ENCODE measurements around the gene PTGFRN.

Gene PTGFRN

DNA sequence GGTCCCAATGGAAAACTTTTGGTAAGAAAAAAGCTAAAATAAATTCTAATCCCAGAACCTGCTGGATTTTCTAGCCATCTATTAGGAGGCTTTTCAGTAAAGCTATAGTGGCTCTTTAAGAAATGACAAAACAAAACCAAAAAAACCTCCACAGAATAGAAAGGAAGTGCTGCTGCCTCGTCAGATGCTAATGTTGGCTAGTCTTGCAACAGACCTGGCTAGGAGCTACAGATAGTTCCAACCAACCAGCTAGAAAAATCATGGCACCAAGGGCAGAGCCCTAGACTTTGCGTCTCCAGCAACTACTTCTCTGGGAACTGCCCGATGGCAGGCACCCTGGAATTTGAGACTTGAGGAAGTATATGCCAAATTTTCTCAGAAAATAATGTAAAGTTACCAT is 99.4 kb downstream of the PTGFRN start:
- ATAC-seq (ENCODE audit: low read depth) (no peak), DNase-seq (ENCODE audit: low spot score) (no peak)
- Histone ChIP-seq H3K36me3 (ENCODE audit: low read depth) (no peaks in the 10 kb centered on the region), H3K9me3 (ENCODE audit: severe bottlenecking) (no peaks in the 10 kb centered on the region), H3K4me1 (ENCODE audit: insufficient read depth, poor library complexity, severe bottlenecking) (peaks cover 13% of the 10 kb centered on the region), H3K27ac (ENCODE audit: poor library complexity, severe bottlenecking) (no peak overlapping the region), H3K4me3 (ENCODE audit: severe bottlenecking) (no peak overlapping the region), H3K27me3 (ENCODE audit: insufficient read depth, poor library complexity, severe bottlenecking) (no peaks in the 10 kb centered on the region)
- TF ChIP-seq, protein P1, sequence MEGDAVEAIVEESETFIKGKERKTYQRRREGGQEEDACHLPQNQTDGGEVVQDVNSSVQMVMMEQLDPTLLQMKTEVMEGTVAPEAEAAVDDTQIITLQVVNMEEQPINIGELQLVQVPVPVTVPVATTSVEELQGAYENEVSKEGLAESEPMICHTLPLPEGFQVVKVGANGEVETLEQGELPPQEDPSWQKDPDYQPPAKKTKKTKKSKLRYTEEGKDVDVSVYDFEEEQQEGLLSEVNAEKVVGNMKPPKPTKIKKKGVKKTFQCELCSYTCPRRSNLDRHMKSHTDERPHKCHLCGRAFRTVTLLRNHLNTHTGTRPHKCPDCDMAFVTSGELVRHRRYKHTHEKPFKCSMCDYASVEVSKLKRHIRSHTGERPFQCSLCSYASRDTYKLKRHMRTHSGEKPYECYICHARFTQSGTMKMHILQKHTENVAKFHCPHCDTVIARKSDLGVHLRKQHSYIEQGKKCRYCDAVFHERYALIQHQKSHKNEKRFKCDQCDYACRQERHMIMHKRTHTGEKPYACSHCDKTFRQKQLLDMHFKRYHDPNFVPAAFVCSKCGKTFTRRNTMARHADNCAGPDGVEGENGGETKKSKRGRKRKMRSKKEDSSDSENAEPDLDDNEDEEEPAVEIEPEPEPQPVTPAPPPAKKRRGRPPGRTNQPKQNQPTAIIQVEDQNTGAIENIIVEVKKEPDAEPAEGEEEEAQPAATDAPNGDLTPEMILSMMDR (IDR thresholded peaks at IDR 0.05; ENCODE audit: poor library complexity, severe bottlenecking): no peak

DNA sequence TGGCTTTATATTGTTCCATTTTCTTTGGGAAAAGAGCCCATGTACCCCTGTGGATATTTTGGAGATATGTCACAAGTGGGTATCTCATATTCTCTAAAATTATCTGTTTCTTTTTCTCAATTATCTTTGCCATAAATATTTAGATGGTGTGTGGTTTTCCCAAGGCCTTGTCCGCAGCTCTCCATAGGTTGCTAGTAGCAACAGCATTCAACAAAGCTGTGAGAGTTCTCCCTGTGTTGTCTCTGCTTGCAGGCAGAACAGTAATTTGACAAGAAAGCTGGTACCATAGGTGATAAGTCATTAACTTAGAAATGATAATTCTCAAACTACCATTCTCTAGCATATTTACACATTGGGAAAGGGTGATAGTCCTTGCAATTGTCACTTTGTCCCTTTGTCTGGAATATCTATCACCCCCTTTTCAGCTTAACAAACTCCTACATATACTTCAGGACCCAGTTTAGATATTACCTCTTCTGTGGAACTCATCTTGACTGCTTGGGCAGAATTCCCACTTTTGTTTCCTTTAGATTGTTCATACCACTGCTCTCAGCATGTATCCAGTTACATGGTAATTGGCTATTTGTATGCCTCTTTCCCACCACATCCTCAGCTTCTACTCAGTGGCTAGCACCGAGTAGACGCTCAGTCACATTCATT is 100.7 kb downstream of the PTGFRN start:
- Histone ChIP-seq H3K4me3 (ENCODE audit: severe bottlenecking) (no peak overlapping the region), H3K27ac (ENCODE audit: poor library complexity, severe bottlenecking) (no peak overlapping the region), H3K9me3 (ENCODE audit: severe bottlenecking) (no peaks in the 10 kb centered on the region), H3K27me3 (ENCODE audit: insufficient read depth, poor library complexity, severe bottlenecking) (no peaks in the 10 kb centered on the region), H3K4me1 (ENCODE audit: insufficient read depth, poor library complexity, severe bottlenecking) (peaks cover 13% of the 10 kb centered on the region), H3K36me3 (ENCODE audit: low read depth) (no peaks in the 10 kb centered on the region)
- no peak for DNase-seq (ENCODE audit: low spot score)
- TF ChIP-seq, protein P1 (IDR thresholded peaks at IDR 0.05; ENCODE audit: poor library complexity, severe bottlenecking): no peak
- no peak for ATAC-seq (ENCODE audit: low read depth)

DNA sequence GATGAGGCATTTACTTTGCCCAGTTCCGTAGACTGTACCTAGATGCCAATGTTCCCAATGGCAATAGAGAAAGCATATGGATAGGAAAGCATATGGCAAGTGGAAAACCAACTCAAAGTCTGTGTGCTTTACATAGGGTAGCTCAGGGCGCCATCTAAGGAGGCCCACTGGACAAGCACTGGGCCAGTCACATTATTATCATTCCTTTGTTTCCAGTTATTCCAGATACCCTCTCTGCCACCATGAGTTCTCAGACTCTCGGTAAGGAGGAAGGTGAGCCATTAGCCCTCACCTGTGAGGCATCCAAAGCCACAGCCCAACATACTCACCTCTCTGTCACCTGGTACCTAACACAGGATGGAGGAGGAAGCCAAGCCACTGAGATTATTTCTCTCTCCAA is 101.6 kb downstream of the PTGFRN start:
- TF ChIP-seq, protein P1 (IDR thresholded peaks at IDR 0.05; ENCODE audit: poor library complexity, severe bottlenecking): no peak
- DNase-seq (ENCODE audit: low spot score) (no peak), ATAC-seq (ENCODE audit: low read depth) (no peak)
- Histone ChIP-seq H3K27ac (ENCODE audit: poor library complexity, severe bottlenecking) (no peak overlapping the region), H3K4me1 (ENCODE audit: insufficient read depth, poor library complexity, severe bottlenecking) (peaks cover 13% of the 10 kb centered on the region), H3K4me3 (ENCODE audit: severe bottlenecking) (no peak overlapping the region), H3K9me3 (ENCODE audit: severe bottlenecking) (no peaks in the 10 kb centered on the region), H3K36me3 (ENCODE audit: low read depth) (no peaks in the 10 kb centered on the region), H3K27me3 (ENCODE audit: insufficient read depth, poor library complexity, severe bottlenecking) (no peaks in the 10 kb centered on the region)

DNA sequence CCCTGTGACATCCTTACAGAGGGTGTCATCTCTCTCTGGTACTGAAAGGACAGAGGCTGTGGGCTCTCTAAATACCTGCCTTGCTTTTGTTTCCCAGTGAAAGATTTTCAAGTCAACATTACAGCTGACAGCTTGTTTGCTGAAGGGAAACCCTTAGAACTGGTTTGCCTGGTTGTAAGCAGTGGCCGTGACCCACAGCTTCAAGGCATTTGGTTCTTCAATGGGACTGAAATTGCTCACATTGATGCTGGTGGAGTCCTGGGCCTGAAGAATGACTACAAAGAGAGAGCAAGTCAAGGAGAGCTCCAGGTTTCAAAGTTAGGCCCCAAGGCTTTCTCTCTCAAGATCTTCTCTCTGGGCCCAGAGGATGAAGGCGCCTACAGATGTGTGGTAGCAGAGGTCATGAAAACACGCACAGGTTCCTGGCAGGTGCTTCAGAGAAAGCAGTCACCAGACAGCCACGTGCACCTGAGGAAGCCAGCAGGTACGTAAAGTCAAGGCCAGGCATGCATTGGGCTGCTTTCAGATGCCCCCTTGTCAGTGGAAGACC is 103.7 kb downstream of the PTGFRN start:
- Histone ChIP-seq H3K9me3 (ENCODE audit: severe bottlenecking) (no peaks in the 10 kb centered on the region), H3K27me3 (ENCODE audit: insufficient read depth, poor library complexity, severe bottlenecking) (no peaks in the 10 kb centered on the region), H3K4me1 (ENCODE audit: insufficient read depth, poor library complexity, severe bottlenecking) (no peaks in the 10 kb centered on the region), H3K36me3 (ENCODE audit: low read depth) (no peaks in the 10 kb centered on the region), H3K27ac (ENCODE audit: poor library complexity, severe bottlenecking) (no peak overlapping the region), H3K4me3 (ENCODE audit: severe bottlenecking) (no peak overlapping the region)
- ATAC-seq (ENCODE audit: low read depth) (no peak), DNase-seq (ENCODE audit: low spot score) (no peak)
- TF ChIP-seq, protein P1 (IDR thresholded peaks at IDR 0.05; ENCODE audit: poor library complexity, severe bottlenecking): no peak

DNA sequence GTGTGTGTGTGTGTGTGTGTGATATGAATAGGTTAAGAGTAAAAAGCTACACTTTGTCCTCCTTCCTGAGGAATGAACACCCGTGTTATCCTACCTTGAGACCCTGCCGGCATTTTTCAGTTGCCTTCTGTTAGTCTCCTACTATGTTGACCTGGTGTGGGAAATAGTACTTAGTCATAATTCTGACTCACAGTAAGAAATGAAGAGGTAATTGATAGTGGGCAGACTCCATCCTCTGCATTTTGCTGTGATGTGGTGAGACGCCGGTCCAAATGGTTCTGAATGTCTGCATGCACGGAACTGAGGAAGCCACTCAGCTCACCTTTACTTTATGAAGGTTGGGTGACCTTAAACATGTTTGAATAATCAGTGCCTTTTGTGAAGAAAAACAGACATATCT is 104.5 kb downstream of the PTGFRN start:
- Histone ChIP-seq H3K27ac (ENCODE audit: poor library complexity, severe bottlenecking) (no peak overlapping the region), H3K4me1 (ENCODE audit: insufficient read depth, poor library complexity, severe bottlenecking) (no peaks in the 10 kb centered on the region), H3K36me3 (ENCODE audit: low read depth) (no peaks in the 10 kb centered on the region), H3K4me3 (ENCODE audit: severe bottlenecking) (no peak overlapping the region), H3K9me3 (ENCODE audit: severe bottlenecking) (no peaks in the 10 kb centered on the region), H3K27me3 (ENCODE audit: insufficient read depth, poor library complexity, severe bottlenecking) (no peaks in the 10 kb centered on the region)
- ATAC-seq (ENCODE audit: low read depth) (peak; percentile 83), DNase-seq (ENCODE audit: low spot score) (no peak)
- TF ChIP-seq, protein P1 (IDR thresholded peaks at IDR 0.05; ENCODE audit: poor library complexity, severe bottlenecking): no peak

Measured in RWPE2 (cell line).